SK-N-SH (cell line): ENCODE data around the gene SEMA4D.

ENCODE experiments used
- EZH2phosphoT487 ChIP-seq: fragments of 200-600 bp; sonication (generic); IDR thresholded peaks from 2 replicates; pipeline ENCODE4 v1.6.1; 2017; ENCODE audit warnings: low read depth, mixed run types, mild to moderate bottlenecking, antibody characterized with exemption, moderate library complexity, borderline replicate concordance
- FOXJ3 ChIP-seq: sonication (generic); formaldehyde crosslinking; IDR thresholded peaks from 2 replicates; pipeline ENCODE4 v1.5.1; 2020; ENCODE audit warnings: mild to moderate bottlenecking, missing genetic modification reagents
- FOXM1 ChIP-seq: IDR thresholded peaks from 2 replicates; pipeline ENCODE4 v1.4.0; 2012; ENCODE audit warnings: low read depth, mild to moderate bottlenecking
- MAX ChIP-seq: IDR thresholded peaks from 2 replicates; pipeline ENCODE4 v1.4.0; 2012; ENCODE audit warnings: low read depth
- POLR2AphosphoS5 ChIP-seq: IDR thresholded peaks from 2 replicates; pipeline ENCODE4 v1.6.1; 2012; ENCODE audit warnings: low read depth, low read length
- RAD21 ChIP-seq: IDR thresholded peaks from 2 replicates; pipeline ENCODE4 v1.6.1; 2012; ENCODE audit warnings: mild to moderate bottlenecking, low read length
- RCOR1 ChIP-seq: fragments of 150-350 bp; IDR thresholded peaks from 2 replicates; pipeline ENCODE4 v1.6.1; 2017; ENCODE audit warnings: antibody characterized with exemption, low read length
- RFX5 ChIP-seq: IDR thresholded peaks from 2 replicates; pipeline ENCODE4 v1.6.1; 2012; ENCODE audit warnings: mild to moderate bottlenecking, improper control_type of control experiment, low read length
- SIN3A ChIP-seq: IDR thresholded peaks from 2 replicates; pipeline ENCODE4 v1.6.1; 2012; ENCODE audit warnings: low read depth, mild to moderate bottlenecking, low read length, moderate library complexity, borderline replicate concordance
- TF ChIP-seq, protein P1 (sequence below): fragments of 200-600 bp; sonication (generic); IDR thresholded peaks from 2 replicates; pipeline ENCODE4 v1.6.1; 2017; ENCODE audit warnings: antibody characterized with exemption, mild to moderate bottlenecking, moderate library complexity

DNA sequence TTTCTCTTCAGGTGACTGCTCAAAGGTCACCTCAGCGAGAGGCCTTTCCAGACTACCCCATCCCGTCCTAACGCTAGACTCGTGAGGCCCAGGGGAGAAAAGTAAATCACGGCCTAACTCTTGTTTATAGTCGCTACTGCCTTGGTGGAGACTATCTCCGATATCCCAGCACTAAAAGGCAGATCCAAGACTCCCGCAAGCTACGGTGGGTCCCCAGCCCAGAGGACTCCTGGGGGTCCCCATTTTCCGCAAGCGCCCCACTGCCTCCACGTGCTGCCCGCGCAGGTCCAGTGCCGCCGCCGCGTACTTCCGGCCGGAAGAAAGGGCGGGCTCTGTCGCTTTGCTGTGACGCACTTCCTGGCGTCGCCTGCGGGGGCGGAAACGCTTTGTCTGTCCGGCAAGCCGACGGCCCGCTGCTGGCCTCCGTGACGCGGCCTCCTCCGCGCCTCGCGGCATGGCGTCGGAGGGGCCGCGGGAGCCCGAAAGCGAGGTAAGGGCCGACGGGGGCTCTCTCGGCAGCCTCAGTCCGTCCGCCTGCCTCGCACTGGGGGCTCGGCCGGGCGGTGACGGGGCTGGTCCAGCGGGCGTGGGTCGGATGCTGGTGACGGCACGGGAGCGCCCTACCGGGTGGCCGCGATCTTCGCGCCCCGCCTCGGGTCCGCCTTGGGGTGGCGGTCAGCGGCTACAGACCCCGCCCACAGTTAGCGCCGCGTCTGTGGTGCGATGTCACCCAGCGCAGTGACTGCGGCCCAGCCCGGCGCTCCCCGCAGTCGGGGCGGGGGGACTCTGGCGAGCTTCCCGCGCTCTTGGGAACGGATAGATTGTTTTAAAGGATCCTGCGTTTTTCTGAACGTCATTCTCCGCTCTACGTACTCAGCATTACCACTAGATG lies 179.5 kb downstream of the SEMA4D start, which contains the start of gene SECISBP2:
- TF ChIP-seq FOXM1 = no peak; the same call in 1 of the 2 replicates
- TF ChIP-seq, protein P1, sequence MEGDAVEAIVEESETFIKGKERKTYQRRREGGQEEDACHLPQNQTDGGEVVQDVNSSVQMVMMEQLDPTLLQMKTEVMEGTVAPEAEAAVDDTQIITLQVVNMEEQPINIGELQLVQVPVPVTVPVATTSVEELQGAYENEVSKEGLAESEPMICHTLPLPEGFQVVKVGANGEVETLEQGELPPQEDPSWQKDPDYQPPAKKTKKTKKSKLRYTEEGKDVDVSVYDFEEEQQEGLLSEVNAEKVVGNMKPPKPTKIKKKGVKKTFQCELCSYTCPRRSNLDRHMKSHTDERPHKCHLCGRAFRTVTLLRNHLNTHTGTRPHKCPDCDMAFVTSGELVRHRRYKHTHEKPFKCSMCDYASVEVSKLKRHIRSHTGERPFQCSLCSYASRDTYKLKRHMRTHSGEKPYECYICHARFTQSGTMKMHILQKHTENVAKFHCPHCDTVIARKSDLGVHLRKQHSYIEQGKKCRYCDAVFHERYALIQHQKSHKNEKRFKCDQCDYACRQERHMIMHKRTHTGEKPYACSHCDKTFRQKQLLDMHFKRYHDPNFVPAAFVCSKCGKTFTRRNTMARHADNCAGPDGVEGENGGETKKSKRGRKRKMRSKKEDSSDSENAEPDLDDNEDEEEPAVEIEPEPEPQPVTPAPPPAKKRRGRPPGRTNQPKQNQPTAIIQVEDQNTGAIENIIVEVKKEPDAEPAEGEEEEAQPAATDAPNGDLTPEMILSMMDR = peak; percentile 93
- TF ChIP-seq EZH2phosphoT487 = no peak
- TF ChIP-seq POLR2AphosphoS5 = peak; percentile 92
- peak; percentile 9; the same call in 1 of the 2 replicates for TF ChIP-seq FOXJ3 (CRISPR knock-in tag)
- peak; percentile 49 for TF ChIP-seq RCOR1
- peak; percentile 77 for TF ChIP-seq RAD21
- peak; percentile 100 for TF ChIP-seq MAX
- TF ChIP-seq SIN3A = peak; percentile 90; the same call in 1 of the 2 replicates
- peak; percentile 52; the same call in 1 of the 2 replicates for TF ChIP-seq RFX5
